ENCODE data around the gene SUSD3.

SUSD3 gene

DNA sequence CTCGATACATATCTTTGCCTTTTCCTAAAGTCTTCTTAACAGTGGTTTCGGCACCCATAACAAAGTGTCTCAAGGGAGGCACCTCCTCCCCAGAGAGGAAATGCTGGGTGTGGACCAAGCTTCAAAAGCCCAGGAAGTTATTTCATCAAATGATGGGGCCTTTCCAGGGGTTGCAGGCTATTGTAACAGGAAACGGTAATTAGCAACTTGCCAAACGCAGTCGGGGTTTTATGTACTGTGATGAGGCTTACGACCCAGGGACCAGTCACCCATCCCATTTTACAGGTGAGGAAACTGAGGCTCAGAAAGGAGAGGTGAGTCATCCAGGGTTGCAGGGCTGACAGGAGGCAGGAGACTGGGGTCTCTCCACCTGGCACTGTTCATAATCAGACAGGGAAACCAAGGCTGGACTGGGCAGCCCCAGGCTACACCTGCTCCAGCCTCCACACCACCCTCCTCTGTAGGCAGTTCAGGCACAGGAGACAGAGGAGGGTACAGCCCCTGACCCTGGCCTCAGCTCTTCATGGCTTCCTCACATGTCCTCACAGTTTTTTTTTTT, 30.0 kb upstream of the SUSD3 start:
- DNase-seq (ENCODE audit: low read depth in 1 of 2, low spot score in 1 of 2) = peak in 1 of 2 donors; percentile 44

DNA sequence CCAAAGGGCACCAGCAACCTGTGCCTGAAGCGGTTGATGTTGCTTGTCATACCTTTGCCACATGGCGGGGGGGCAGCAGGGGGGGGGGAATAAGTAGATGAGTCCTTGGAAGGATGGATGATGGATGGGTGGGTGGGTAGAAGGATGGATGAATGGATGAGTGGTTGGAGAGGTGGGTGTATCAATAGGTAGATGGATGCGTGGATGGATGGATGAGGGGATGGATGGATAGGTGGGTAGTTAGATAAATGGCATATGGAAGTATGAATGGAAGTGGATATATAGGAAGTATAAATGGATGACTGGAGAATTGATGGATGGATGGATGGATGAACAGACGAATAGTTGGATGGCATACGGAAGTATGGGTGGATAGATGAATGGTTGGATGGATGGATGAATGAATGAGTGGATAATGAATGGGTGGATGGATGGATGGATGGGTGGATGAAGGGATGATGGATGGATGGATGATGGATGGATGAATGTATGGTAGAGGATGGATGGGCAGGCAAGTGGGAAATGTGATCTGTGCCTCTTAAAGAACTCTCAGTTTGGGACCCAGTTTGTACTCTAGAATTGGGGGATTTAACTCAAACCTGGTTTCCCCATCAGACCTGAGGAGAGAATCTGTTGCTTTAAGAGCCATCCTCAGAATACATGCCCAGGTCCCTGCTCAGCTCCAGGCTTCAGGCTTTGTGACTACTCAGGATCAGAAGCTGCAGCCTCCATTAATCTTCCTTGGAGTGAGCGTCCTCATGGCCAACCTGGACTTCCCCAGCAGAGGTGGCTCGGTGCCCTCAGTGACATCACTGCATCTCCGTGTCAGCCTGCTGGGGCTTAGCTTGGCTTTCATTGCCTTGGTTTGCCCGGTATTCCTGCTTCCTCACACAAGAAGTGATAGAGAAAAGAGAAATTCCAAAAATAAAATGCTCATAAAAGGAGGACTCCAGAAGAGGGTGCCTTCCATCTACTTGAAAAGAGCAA, 27.6 kb upstream of the SUSD3 start:
- DNase-seq (ENCODE audit: low read depth in 1 of 2, low spot score in 1 of 2) = no peak

DNA sequence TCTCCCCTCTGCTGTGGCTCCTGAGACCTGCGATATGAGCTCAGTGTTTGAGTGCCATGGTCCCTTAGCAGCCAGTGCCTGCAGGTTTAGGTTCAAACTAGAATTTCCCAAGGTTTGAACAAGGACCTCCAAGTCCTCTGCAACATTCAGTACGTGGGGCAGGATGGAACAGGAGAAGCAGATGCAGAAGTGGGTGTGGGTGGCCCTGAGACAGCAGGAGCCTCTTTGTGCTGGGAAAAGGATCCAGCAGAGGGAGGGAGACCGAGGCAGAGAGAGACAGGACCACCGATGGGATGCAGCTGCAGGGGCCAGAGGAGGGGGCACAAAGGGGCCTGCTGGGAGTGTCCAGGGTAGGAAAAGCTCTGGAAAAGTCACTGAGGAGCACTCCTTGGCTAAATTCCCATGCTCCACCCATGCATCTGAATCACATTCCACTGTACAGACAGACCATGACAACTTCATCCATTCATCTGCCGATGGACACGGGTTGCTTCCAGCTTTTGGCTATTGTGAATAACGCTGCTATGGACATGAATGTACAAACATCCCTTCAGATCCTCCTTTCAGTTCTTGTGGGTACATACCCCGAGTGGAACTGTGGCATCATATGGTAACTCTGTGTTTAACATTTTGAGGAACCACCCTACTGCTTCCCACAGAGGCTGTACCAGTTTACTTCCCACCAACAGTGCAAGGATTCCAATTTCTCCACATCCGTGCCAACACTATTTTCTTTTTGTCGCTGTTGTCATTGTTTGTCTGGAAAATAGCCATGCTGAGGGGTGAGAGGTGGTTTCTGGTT, 26.7 kb upstream of the SUSD3 start:
- no peak for DNase-seq (ENCODE audit: low read depth in 1 of 2, low spot score in 1 of 2)

GRCh38 chr9:93032545-93032944, 26.0 kb upstream of the SUSD3 start:
- no peak for DNase-seq (ENCODE audit: low read depth in 1 of 2, low spot score in 1 of 2)

- DNase-seq (ENCODE audit: low read depth in 1 of 2, low spot score in 1 of 2) = no peak
Measured at GRCh38 chr9:93033531-93033930, 25.0 kb upstream of the SUSD3 start.

- DNase-seq (ENCODE audit: low read depth in 1 of 2, low spot score in 1 of 2) = no peak
Measured at GRCh38 chr9:93035106-93035660, 23.3 kb upstream of the SUSD3 start.

- DNase-seq (ENCODE audit: low read depth in 1 of 2, low spot score in 1 of 2) = no peak
Measured at GRCh38 chr9:93035821-93036351, 22.6 kb upstream of the SUSD3 start.

DNA sequence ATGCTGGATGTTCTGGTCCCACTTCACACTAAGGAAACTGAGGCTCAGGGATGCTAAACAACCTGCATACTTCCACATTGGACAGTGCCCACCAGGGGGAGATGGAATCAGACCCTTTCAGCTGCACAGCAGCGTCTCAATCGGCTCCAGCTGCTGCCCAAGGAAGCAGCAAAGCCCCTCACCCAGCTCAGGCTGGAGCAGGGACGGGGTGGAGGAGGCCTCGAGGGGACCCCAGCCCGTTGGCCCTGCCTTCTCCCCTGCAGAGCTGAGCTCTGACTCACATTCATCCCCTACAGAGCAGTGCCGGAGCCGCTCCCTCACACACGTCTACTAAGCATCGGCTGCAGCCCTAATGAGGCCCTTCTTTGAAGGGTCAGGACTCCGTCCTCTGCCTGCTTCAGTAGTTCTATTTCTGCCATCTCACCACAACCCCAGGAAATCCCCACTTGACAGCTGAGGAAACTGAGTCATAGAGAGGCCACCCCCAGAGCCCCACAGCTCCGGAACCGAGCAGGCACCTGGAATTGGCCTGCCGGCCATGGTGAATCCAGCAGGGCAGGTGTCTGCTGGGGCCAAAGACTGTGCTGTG, 21.5 kb upstream of the SUSD3 start:
- DNase-seq (ENCODE audit: low read depth in 1 of 2, low spot score in 1 of 2) = no peak

DNA sequence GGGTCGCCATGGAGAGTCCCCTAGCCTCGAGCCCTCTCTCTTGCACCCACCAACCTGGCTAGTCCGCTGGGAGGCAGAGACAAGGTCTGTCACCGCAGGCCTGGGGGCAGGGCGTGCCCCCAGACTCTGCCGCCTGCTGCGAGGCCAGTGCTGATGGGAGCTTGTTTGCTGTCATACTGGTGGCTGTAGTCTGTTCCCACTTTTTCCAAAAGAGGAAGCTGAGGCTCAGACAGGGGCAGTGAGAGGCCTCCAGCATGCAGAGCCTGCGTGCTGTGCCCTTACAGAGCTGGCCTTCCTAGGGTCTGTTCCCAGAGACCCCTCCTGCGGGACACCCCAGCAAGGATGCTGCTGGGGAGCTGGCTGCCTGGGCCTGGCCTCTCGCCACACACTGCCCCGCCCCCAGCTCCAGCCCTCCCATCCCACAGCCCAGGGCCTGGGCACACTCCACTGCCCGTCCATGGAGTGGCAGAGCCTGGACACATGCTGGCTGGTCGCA, 21.0 kb upstream of the SUSD3 start:
- DNase-seq (ENCODE audit: low read depth in 1 of 2, low spot score in 1 of 2) = no peak

DNA sequence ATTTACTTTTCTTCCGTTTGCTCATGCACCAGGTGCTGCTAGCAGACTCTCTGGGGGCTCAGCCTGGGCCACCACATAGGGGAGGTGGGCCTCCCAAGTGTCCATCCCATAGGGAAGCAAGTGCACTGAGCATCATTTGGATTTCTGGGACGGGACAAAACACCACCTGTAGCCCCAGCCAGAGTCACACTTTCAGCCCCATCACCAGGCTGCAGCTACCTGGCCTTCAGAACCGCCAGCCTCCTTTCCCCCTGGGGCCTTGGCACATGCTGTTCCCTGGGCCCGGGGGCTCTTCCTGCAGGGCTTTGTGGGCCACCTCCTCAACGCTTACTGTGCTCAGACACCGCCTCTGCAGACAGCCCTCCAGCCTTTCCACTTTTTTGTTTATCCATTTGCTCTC, 19.6 kb upstream of the SUSD3 start:
- no peak for DNase-seq (ENCODE audit: low read depth in 1 of 2, low spot score in 1 of 2)

GRCh38 chr9:93039456-93039855, 19.0 kb upstream of the SUSD3 start:
- DNase-seq (ENCODE audit: low read depth in 1 of 2, low spot score in 1 of 2) = no peak

DNA sequence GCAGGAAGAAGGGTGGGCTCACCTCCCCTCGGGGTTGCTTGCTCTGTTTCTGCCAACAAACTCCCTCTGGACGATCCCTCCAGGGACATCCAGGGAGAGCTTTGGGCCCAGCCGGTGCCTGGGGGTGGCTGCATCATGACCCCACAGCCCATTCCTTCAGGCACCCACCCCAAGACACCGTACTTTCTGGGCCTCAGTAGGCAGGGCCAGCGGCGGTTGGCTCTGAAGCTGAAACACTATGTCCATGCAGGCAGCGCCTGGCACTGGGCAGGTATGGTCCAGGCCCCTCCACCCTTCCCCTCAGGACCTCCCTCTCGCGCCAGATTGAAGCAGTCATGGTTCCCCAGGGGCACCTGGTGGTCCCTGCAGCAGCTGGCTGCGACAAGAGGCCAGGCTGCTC, 18.5 kb upstream of the SUSD3 start:
- no peak for DNase-seq (ENCODE audit: low read depth in 1 of 2, low spot score in 1 of 2)

DNA sequence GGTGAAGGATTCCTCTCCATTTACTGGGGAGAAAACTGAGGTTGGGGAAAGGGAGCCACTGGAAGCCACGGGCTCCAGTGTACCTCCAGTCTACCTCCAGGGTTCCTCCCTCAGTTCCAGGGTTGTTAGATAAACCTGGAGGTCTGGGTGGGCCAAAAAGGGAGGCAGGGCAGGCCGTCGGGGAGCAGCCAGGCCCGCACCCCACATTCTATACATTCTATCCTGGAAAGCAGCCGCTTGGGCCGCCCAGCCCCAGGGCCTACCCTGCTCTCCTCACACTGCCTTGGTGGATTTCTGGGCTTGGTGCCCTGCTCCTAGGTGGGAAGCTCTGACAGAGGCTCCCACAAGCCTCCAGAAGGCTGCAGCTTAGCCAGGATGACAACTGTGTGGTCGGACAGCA, 18.1 kb upstream of the SUSD3 start:
- no peak for DNase-seq (ENCODE audit: low read depth in 1 of 2, low spot score in 1 of 2)

GRCh38 chr9:93041108-93041802, 17.2 kb upstream of the SUSD3 start:
- DNase-seq (ENCODE audit: low read depth in 1 of 2, low spot score in 1 of 2) = no peak

DNA sequence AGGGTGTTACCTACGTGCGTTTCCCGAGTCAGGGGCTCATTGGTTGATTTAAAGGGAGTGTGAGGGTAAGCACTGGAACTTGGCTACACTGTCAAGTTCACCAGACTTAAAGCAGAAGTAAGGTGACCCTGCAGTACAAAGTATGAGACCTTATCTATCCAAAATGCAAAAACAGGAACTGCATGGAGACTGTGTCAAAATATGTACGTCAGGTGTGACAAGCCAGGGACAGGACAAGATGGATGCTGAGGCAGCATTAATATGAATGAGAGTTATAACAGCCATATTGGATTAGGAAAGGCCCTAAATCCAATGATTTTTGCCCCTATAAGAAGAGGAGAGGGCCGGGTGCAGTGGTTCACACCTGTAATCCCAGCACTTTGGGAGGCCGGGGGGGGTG, 15.4 kb upstream of the SUSD3 start:
- DNase-seq (ENCODE audit: low read depth in 1 of 2, low spot score in 1 of 2) = no peak

DNA sequence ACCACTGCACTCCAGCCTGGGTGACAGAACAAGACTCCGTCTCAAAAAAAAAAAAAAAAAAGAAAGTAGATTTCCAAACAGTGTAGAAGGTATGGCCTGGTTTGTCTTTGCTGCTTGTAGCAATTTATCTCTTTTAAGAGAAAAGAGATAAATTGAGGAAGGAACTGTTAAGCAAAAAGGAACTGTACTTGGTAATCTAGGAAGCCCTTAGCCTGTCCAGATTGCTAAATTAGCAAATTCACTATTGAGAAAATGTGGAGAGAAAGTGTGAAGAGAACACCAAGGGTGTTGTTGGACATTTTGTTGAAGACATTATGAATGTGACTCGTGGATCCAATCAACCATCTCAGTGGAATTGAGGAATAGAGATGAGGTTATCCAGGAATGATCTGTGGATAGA, 13.0 kb upstream of the SUSD3 start:
- no peak for DNase-seq (ENCODE audit: low read depth in 1 of 2, low spot score in 1 of 2)

GRCh38 chr9:93048566-93049448, 9.7 kb upstream of the SUSD3 start:
- no peak for DNase-seq (ENCODE audit: low read depth in 1 of 2, low spot score in 1 of 2)

DNA sequence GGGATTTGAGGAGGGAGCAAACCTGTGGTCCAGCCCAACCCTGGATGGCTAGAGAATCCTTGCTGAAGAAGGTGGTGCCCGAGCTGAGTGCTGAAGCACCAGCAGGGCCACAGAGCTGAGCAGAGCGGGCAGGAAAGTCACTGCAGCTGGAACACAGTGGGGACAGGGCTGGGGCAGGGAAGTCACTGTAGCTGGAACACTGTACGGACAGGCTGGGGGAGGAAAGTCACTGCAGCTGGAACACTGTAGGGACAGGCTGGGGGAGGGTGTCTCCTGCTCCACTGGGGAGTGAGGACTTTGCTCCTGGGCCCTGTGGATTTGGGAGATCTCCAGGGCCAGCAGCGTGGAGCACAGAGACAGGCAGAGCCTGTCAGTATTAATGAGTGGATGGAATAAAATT, 9.0 kb upstream of the SUSD3 start:
- no peak for DNase-seq (ENCODE audit: low read depth in 1 of 2, low spot score in 1 of 2)

- no peak for DNase-seq (ENCODE audit: low read depth in 1 of 2, low spot score in 1 of 2)
Measured at GRCh38 chr9:93050231-93050630, 8.3 kb upstream of the SUSD3 start.

Data from activated CD4-positive, alpha-beta T cell treated with anti-CD3 and anti-CD28 coated beads, Interleukin-2, amount 50 U/mL, for 24 hours (primary cell).